HCT116 (cell line): ENCODE results near the gene DCTN4. TPM values are rescaled to one million over a fixed set of nuclear protein-coding genes. Genes with fewer than 3 reads are reported as not detected.
A peak's percentile ranks its signal among the peaks of the same experiment; 100 is the strongest.

Experiments
- ATAC-seq: fragments of 200-7000 bp; cut with Tn5 transposase; 2 replicates; pipeline ENCODE4 v1.9.1; 2020; ENCODE audit warnings: mild to moderate bottlenecking, moderate library complexity
- BruUV-seq: library from RNA; stranded (reverse); fragments of 400-500 nt; replicated peaks from 2 replicates; lab custom pipeline; 2021; lab: Mats Ljungman, UMichigan
- CTCF ChIA-PET: fragments of 300-600 bp; sonication (Branson Sonifier 250); formaldehyde crosslinking; loops from one replicate; lab custom pipeline; 2021; ENCODE audit warnings: antibody characterized with exemption; lab: Charles Lee
- POLR2A ChIA-PET: fragments of 300-600, 350-600 bp; sonication (Branson Sonifier 250); formaldehyde crosslinking; loops from one replicate; lab custom pipeline; 2021; ENCODE audit warnings: antibody characterized with exemption; lab: Charles Lee
- RAD21 ChIA-PET, 2 experiments: fragments of 300-600 bp; sonication (Branson Sonifier 250); formaldehyde crosslinking; loops; one replicate each; lab custom pipeline; 2023; ENCODE audit warnings: low total read pairs in 2 of 2; ENCODE audit not compliant: uncharacterized antibody in 2 of 2, unreplicated experiment in 2 of 2, low non-redundant PET in 1 of 2; lab: Charles Lee
- DNase-seq: peaks from one replicate; pipeline ENCODE4 v3.0.0-alpha.2; 2010; ENCODE audit warnings: low read depth, low spot score
- H2AFZ ChIP-seq: fragments of 200-600 bp; shearing (Covaris generic), sonication (generic); 2 replicates; pipeline ENCODE4 v1.6.1; 2017; ENCODE audit warnings: low read depth, mixed run types, mixed read lengths, antibody characterized with exemption, low read length; ENCODE audit not compliant: poor library complexity, severe bottlenecking
- H3K27ac ChIP-seq: 2 replicates; pipeline ENCODE4 v1.5.1; 2012; ENCODE audit warnings: low read depth, low read length
- H3K27me3 ChIP-seq: fragments of 200-600 bp; sonication (generic); 2 replicates; pipeline ENCODE4 v1.6.1; 2016; ENCODE audit warnings: mixed run types, low read length, mixed read lengths; ENCODE audit not compliant: insufficient read depth
- H3K36me3 ChIP-seq, 2 experiments: fragments of 200-500 bp in 1 of 2; fragments of 200-600 bp in 1 of 2; sonication (Bioruptor generic) in 1 of 2; sonication (generic) in 1 of 2; 2 replicates each; pipeline versions ENCODE4 v1.5.1 to v1.6.1; 2014 to 2016; ENCODE audit warnings: low read length in 2 of 2, inconsistent platforms in 1 of 2, mixed read lengths in 1 of 2, mixed run types in 1 of 2; ENCODE audit not compliant: insufficient read depth in 2 of 2, control insufficient read depth in 1 of 2
- H3K4me1 ChIP-seq, 2 experiments: fragments of 200-600 bp in 1 of 2; sonication (generic) in 1 of 2; 2 replicates each; pipeline versions ENCODE4 v1.5.1 to v1.6.1; 2012 to 2017; ENCODE audit warnings: low read length in 2 of 2, inconsistent platforms in 1 of 2, mild to moderate bottlenecking in 1 of 2, mixed read lengths in 1 of 2, mixed run types in 1 of 2, moderate library complexity in 1 of 2; ENCODE audit not compliant: insufficient read depth in 2 of 2, control insufficient read depth in 1 of 2
- H3K4me2 ChIP-seq: fragments of 200-600 bp; sonication (generic); 2 replicates; pipeline ENCODE4 v1.6.1; 2017; ENCODE audit warnings: mixed run types, low read length, mixed read lengths
- H3K4me3 ChIP-seq, 2 experiments: fragments of 200-600 bp in 1 of 2; sonication (generic) in 1 of 2; replicated peaks in 1 of 2; 2 replicates each; pipeline ENCODE4 v1.5.1; 2011 to 2016; ENCODE audit warnings: low read length in 2 of 2, control low read depth in 1 of 2, low read depth in 1 of 2, mild to moderate bottlenecking in 1 of 2, mixed read lengths in 1 of 2, mixed run types in 1 of 2
- H3K79me2 ChIP-seq: fragments of 200-600 bp; sonication (generic); 2 replicates; pipeline ENCODE4 v1.6.1; 2017; ENCODE audit warnings: mild to moderate bottlenecking, mixed run types, low read length, moderate library complexity, mixed read lengths; ENCODE audit not compliant: insufficient read depth
- H3K9ac ChIP-seq: fragments of 200-600 bp; sonication (generic); 2 replicates; pipeline ENCODE4 v1.6.1; 2016; ENCODE audit warnings: low read length, mixed read lengths
- H3K9me2 ChIP-seq: fragments of 200-600 bp; sonication (generic), shearing (Covaris generic); 2 replicates; pipeline ENCODE4 v1.6.1; 2017; ENCODE audit warnings: mixed run types, mild to moderate bottlenecking, moderate library complexity; ENCODE audit not compliant: insufficient read depth
- H3K9me3 ChIP-seq, 2 experiments: fragments of 200-500 bp in 1 of 2; fragments of 200-600 bp in 1 of 2; sonication (Bioruptor generic) in 1 of 2; sonication (generic) in 1 of 2; 2 replicates each; pipeline ENCODE4 v1.6.1; 2014 to 2017; ENCODE audit warnings: low read length in 2 of 2, mixed read lengths in 2 of 2, inconsistent platforms in 1 of 2, low read depth in 1 of 2, mild to moderate bottlenecking in 1 of 2, mixed run types in 1 of 2, moderate library complexity in 1 of 2; ENCODE audit not compliant: control insufficient read depth in 1 of 2, insufficient read depth in 1 of 2
- H4K20me1 ChIP-seq: fragments of 200-600 bp; sonication (generic), shearing (Covaris generic); 2 replicates; pipeline ENCODE4 v1.6.1; 2017; ENCODE audit warnings: mixed run types, mild to moderate bottlenecking, moderate library complexity; ENCODE audit not compliant: insufficient read depth
- CBX3 ChIP-seq: IDR thresholded peaks from 2 replicates; pipeline ENCODE4 v1.6.1; 2012; ENCODE audit warnings: low read depth
- CEBPB ChIP-seq: IDR thresholded peaks from 2 replicates; pipeline ENCODE4 v1.6.1; 2012; ENCODE audit warnings: low read depth
- CTCF ChIP-seq, 3 experiments: fragments of 200-600 bp in 1 of 3; sonication (generic) in 1 of 3; IDR thresholded peaks in 2 of 3; conservative IDR thresholded peaks in 1 of 3; 2 replicates each; pipeline ENCODE4 v1.5.1; 2012 to 2017; ENCODE audit warnings: low read depth in 2 of 3, low read length in 2 of 3, antibody characterized with exemption in 1 of 3, borderline replicate concordance in 1 of 3, control low read depth in 1 of 3, mild to moderate bottlenecking in 1 of 3, mixed read lengths in 1 of 3, mixed run types in 1 of 3, moderate library complexity in 1 of 3; ENCODE audit not compliant: insufficient read depth in 1 of 3
- FOSL1 ChIP-seq: IDR thresholded peaks from 2 replicates; pipeline ENCODE4 v1.6.1; 2012; ENCODE audit warnings: low read depth
- POLR2A ChIP-seq: IDR thresholded peaks from 2 replicates; pipeline ENCODE4 v1.7.0; 2011; ENCODE audit warnings: borderline replicate concordance; ENCODE audit not compliant: insufficient read depth, insufficient read length; ENCODE audit errors: extremely low read depth
- POLR2AphosphoS5 ChIP-seq: IDR thresholded peaks from 2 replicates; pipeline ENCODE4 v1.6.1; 2011; ENCODE audit warnings: mild to moderate bottlenecking, low read depth, low read length, moderate library complexity
- REST ChIP-seq: IDR thresholded peaks from 2 replicates; pipeline ENCODE4 v1.6.1; 2012; ENCODE audit warnings: low read depth
- SRF ChIP-seq: IDR thresholded peaks from 2 replicates; pipeline ENCODE4 v1.6.1; 2012; ENCODE audit warnings: low read depth
- YY1 ChIP-seq: IDR thresholded peaks from 2 replicates; pipeline ENCODE4 v1.6.1; 2011; ENCODE audit warnings: low read length, low read depth, moderate library complexity, mild to moderate bottlenecking; ENCODE audit not compliant: insufficient replicate concordance; ENCODE audit errors: extremely low read depth
- ZFX ChIP-seq: fragments of 450-650 bp; IDR thresholded peaks from 2 replicates; pipeline ENCODE4 v1.6.1; 2017
- ZNF274 ChIP-seq: fragments of 200-500 bp; sonication (Bioruptor generic); IDR thresholded peaks from 2 replicates; pipeline ENCODE4 v1.6.1; 2014; ENCODE audit warnings: mild to moderate bottlenecking, low read depth, low read length, inconsistent platforms
- intact Hi-C: fragments of 100-400 bp; cut with micrococcal nuclease; formaldehyde crosslinking; loops from 2 replicates; pipeline ENCODE4 v1.10.0; 2022
- total RNA-seq: library from RNA; stranded (reverse); gene quantifications from one replicate; pipeline ENCODE4 v1.2.1, GENCODE V29; 2021; ENCODE audit not compliant: unreplicated experiment

Gene DCTN4
- total RNA-seq, 1 experiment from 2014 or later, result 78.8 TPM

GRCh38 chr5:150759334-150759583, 442 bp upstream of the DCTN4 start:
- BruUV-seq, result TSS peak; percentile 96
- peaks cover 5 to 22% of the 10 kb centered on the region in 2 experiments for H3K4me1 ChIP-seq
- H3K36me3 ChIP-seq, result peaks cover 14 to 16% of the 10 kb centered on the region in 2 experiments
- CTCF ChIA-PET, result no interaction called here
- no peaks in the 10 kb centered on the region for H3K9me2 ChIP-seq
- H3K9ac ChIP-seq, result peak overlapping the region; percentile 84
- RAD21 ChIA-PET, result no interaction called here
- peak overlapping the region; percentile 86 for H3K4me2 ChIP-seq
- H4K20me1 ChIP-seq, result no peaks in the 10 kb centered on the region
- H3K27me3 ChIP-seq, result no peaks in the 10 kb centered on the region
- peak overlapping the region; percentile 76 for H3K27ac ChIP-seq
- DNase-seq, result no peak
- ATAC-seq, result peak; percentile 10
- intact Hi-C loops, result loop anchor here (2.0 to 5.0 kb wide), 2 partner anchors 20 to 57 kb away; partner anchors contain the start of genes RBM22 and SMIM3
- H2AFZ ChIP-seq, result peak overlapping the region; percentile 80
- POLR2A ChIA-PET, result interaction anchor here (1.3 to 1.5 kb wide), 4 partner anchors 18 to 33 kb away, joined by 4 to 6 read pairs (median 5); no protein-coding TSS in a partner anchor
- peaks cover 41% of the 10 kb centered on the region for H3K79me2 ChIP-seq
- no peak for TF ChIP-seq ZFX
- TF ChIP-seq FOSL1, result no peak
- no peak for TF ChIP-seq SRF
- TF ChIP-seq CTCF (IDR thresholded peaks at IDR 0.05 in 2 of 3, conservative IDR thresholded peaks at IDR 0.05 in 1 of 3; ENCODE audit: borderline replicate concordance in 1 of 3, insufficient read depth in 1 of 3, low read depth in 2 of 3, low read length in 2 of 3), result no peak
- TF ChIP-seq ZNF274, result no peak
- no peak for TF ChIP-seq CBX3
- no peak for TF ChIP-seq YY1
- no peak for TF ChIP-seq REST
- TF ChIP-seq POLR2A, result no peak
- TF ChIP-seq POLR2AphosphoS5, result no peak
- TF ChIP-seq CEBPB, result no peak
- no peaks in the 10 kb centered on the region for H3K9me3 ChIP-seq
- H3K4me3 ChIP-seq, result peak overlapping the region; percentile 94 to 95
